Calu3 (cell line): ENCODE measurements around the gene LGALS8. TPM values are rescaled to one million over a fixed set of nuclear protein-coding genes. Genes with fewer than 3 reads are reported as not detected.
A peak's percentile ranks its signal among the peaks of the same experiment; 100 is the strongest.
"Not testable (repeated sequence)": the region's sequence is repeated elsewhere in the genome, so short reads cannot be mapped to it uniquely, and the experiment has no call there.

Experiments
- BruUV-seq: library from RNA; stranded (reverse); fragments of 400-500 nt; replicated peaks from 2 replicates; lab custom pipeline; 2021; lab: Mats Ljungman, UMichigan
- CTCF ChIA-PET: fragments of 300-600 bp; sonication (Branson Sonifier 250); formaldehyde crosslinking; loops from one replicate; lab custom pipeline; 2022; ENCODE audit warnings: antibody characterized with exemption; lab: Charles Lee
- DNase-seq: peaks from one replicate; pipeline ENCODE4 v3.0.0; 2022
- H3K27ac Mint-ChIP-seq: one replicate; pipeline ENCODE4 v1.8.0; 2022; ENCODE audit warnings: mixed read lengths; ENCODE audit not compliant: unreplicated experiment
- H3K27me3 Mint-ChIP-seq: one replicate; pipeline ENCODE4 v1.8.0; 2022; ENCODE audit warnings: mixed read lengths; ENCODE audit not compliant: unreplicated experiment
- H3K36me3 Mint-ChIP-seq: one replicate; pipeline ENCODE4 v1.8.0; 2022; ENCODE audit warnings: mild to moderate bottlenecking, moderate library complexity, mixed read lengths; ENCODE audit not compliant: insufficient read depth, unreplicated experiment
- H3K4me1 Mint-ChIP-seq: one replicate; pipeline ENCODE4 v1.8.0; 2022; ENCODE audit warnings: mild to moderate bottlenecking, low read depth, mixed read lengths; ENCODE audit not compliant: unreplicated experiment
- H3K4me3 Mint-ChIP-seq: one replicate; pipeline ENCODE4 v1.8.0; 2022; ENCODE audit warnings: mild to moderate bottlenecking, low read depth, moderate library complexity, mixed read lengths; ENCODE audit not compliant: unreplicated experiment
- H3K9me3 Mint-ChIP-seq: one replicate; pipeline ENCODE4 v1.8.0; 2022; ENCODE audit warnings: low read depth, mixed read lengths; ENCODE audit not compliant: unreplicated experiment
- intact Hi-C: fragments of 100-400 bp; cut with micrococcal nuclease; formaldehyde crosslinking; loops from one replicate; pipeline ENCODE4 v1.10.0; 2022; ENCODE audit not compliant: unreplicated experiment
- total RNA-seq: library from RNA; stranded (reverse); gene quantifications from 2 replicates; pipeline ENCODE4 v1.2.3, GENCODE V29; 2022
- TF ChIP-seq, protein P1 (sequence below): fragments of 200-600 bp; IDR thresholded peaks from one replicate; pipeline ENCODE4 v1.8.0; 2022; ENCODE audit warnings: antibody characterized with exemption; ENCODE audit not compliant: unreplicated experiment

Gene LGALS8
- total RNA-seq, 1 experiment from 2014 or later: 46.5 TPM

GRCh38 chr1:236568285-236568894 is 44.6 kb downstream of the LGALS8 start:
- H3K4me3 Mint-ChIP-seq: no peak overlapping the region
- no TSS peak for BruUV-seq
- no peaks in the 10 kb centered on the region for H3K9me3 Mint-ChIP-seq
- no peak for DNase-seq
- H3K36me3 Mint-ChIP-seq: peaks cover 59% of the 10 kb centered on the region
- intact Hi-C loops: no loop called here
- TF ChIP-seq, protein P1, sequence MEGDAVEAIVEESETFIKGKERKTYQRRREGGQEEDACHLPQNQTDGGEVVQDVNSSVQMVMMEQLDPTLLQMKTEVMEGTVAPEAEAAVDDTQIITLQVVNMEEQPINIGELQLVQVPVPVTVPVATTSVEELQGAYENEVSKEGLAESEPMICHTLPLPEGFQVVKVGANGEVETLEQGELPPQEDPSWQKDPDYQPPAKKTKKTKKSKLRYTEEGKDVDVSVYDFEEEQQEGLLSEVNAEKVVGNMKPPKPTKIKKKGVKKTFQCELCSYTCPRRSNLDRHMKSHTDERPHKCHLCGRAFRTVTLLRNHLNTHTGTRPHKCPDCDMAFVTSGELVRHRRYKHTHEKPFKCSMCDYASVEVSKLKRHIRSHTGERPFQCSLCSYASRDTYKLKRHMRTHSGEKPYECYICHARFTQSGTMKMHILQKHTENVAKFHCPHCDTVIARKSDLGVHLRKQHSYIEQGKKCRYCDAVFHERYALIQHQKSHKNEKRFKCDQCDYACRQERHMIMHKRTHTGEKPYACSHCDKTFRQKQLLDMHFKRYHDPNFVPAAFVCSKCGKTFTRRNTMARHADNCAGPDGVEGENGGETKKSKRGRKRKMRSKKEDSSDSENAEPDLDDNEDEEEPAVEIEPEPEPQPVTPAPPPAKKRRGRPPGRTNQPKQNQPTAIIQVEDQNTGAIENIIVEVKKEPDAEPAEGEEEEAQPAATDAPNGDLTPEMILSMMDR: no peak
- CTCF ChIA-PET: interaction anchor here (0.5 to 0.7 kb wide), 2 partner anchors 397 to 652 kb away, joined by 4 to 7 read pairs; no protein-coding TSS in a partner anchor
- H3K4me1 Mint-ChIP-seq: no peaks in the 10 kb centered on the region
- peak overlapping the region; percentile 3 for H3K27ac Mint-ChIP-seq
- H3K27me3 Mint-ChIP-seq: no peaks in the 10 kb centered on the region

GRCh38 chr1:236575523-236575922 is 51.7 kb downstream of the LGALS8 start:
- peaks cover 65% of the 10 kb centered on the region for H3K36me3 Mint-ChIP-seq
- H3K27me3 Mint-ChIP-seq: no peaks in the 10 kb centered on the region
- no TSS peak for BruUV-seq
- H3K9me3 Mint-ChIP-seq: no peaks in the 10 kb centered on the region
- intact Hi-C loops: no loop called here
- no peak overlapping the region for H3K27ac Mint-ChIP-seq
- H3K4me1 Mint-ChIP-seq: no peaks in the 10 kb centered on the region
- CTCF ChIA-PET: no interaction called here
- DNase-seq: no peak
- H3K4me3 Mint-ChIP-seq: no peak overlapping the region
- TF ChIP-seq, protein P1: no peak

GRCh38 chr1:236576004-236576403 is 52.2 kb downstream of the LGALS8 start:
- no peak for DNase-seq
- Mint-ChIP-seq H3K36me3 (peaks cover 65% of the 10 kb centered on the region), H3K27me3 (no peaks in the 10 kb centered on the region), H3K27ac (no peak overlapping the region), H3K4me1 (no peaks in the 10 kb centered on the region), H3K4me3 (no peak overlapping the region), H3K9me3 (no peaks in the 10 kb centered on the region)
- no TSS peak for BruUV-seq
- CTCF ChIA-PET: no interaction called here
- TF ChIP-seq, protein P1: no peak
- intact Hi-C loops: no loop called here

DNA sequence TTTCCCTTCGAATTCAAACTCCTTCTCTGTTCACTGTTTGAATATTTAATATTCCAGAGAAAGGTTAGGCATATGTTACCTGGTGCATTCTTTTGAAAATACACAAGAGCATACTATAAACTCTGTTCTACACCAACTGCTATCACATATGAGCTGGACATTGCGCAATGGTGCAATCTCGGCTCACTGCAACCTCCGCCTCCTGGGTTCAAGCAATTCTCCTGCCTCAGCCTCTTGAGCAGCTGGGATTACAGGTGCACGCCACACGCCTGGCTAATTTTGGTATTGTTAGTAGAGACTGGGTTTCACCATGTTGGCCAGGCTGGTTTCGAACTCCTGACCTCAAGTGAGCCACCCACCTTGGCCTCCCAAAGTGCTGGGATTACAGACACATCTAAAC is 53.3 kb downstream of the LGALS8 start:
- H3K27ac Mint-ChIP-seq, H3K4me3 Mint-ChIP-seq, BruUV-seq, intact Hi-C loops, CTCF ChIA-PET, DNase-seq, H3K27me3 Mint-ChIP-seq, H3K9me3 Mint-ChIP-seq, H3K4me1 Mint-ChIP-seq: not testable (repeated sequence)
- H3K36me3 Mint-ChIP-seq: peaks cover 68% of the 10 kb centered on the region

DNA sequence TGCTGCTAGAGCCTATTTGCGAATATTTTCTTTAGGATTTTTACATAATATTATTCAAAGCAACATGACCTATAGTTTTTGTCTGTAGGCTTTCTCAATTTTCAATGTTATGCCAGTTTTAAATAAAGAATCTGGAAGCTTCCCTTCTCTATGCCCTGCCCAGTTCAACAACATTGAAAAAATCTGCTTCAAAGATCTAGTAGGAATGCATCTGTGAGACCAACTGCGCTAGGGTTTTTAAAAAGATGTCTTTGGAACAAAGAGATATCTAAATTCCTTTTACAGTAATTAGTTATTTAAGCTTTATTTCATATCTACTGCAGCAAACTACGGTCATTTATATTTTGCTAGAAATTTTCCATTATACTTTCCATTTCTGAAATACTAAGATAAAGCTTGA is 54.9 kb downstream of the LGALS8 start:
- Mint-ChIP-seq H3K27ac (no peak overlapping the region), H3K36me3 (peaks cover 67% of the 10 kb centered on the region), H3K4me3 (no peak overlapping the region), H3K27me3 (no peaks in the 10 kb centered on the region), H3K4me1 (no peaks in the 10 kb centered on the region), H3K9me3 (no peaks in the 10 kb centered on the region)
- intact Hi-C loops: no loop called here
- no TSS peak for BruUV-seq
- CTCF ChIA-PET: no interaction called here
- no peak for DNase-seq
- TF ChIP-seq, protein P1: no peak

- DNase-seq, H3K4me3 Mint-ChIP-seq, H3K27ac Mint-ChIP-seq, H3K4me1 Mint-ChIP-seq, H3K9me3 Mint-ChIP-seq, H3K27me3 Mint-ChIP-seq, BruUV-seq, intact Hi-C loops: not testable (repeated sequence)
- CTCF ChIA-PET: interaction anchor here (0.7 kb wide), 1 partner anchor 111 kb away, joined by 4 read pairs; no protein-coding TSS in a partner anchor
- H3K36me3 Mint-ChIP-seq: peaks cover 64% of the 10 kb centered on the region
These were observed 56.6 kb downstream of the LGALS8 start for GRCh38 chr1:236580404-236580803.
